ENCODE data around the gene EFCAB3.
"Not testable (repeated sequence)": the region's sequence is repeated elsewhere in the genome, so short reads cannot be mapped to it uniquely, and the experiment has no call there.

The EFCAB3 gene

DNA sequence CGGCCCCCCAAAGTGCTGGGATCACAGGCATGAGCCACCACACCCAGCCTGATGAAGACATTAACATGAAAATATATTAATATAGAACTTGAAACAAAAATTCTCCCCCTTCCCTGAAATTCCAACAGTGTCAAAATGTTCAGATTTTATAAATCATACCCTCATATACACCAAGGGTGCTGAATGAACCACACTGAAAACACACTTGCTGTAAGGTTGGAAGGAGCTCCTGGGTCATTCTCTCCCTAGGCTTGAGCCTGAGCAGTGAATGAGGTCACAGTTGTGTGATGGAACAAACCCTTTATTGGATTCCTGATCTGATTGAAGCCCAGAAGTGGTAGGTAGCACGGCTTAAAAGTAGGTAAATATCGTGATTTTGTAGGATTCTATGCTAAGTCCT lies at the start of gene EFCAB3:
Gene EFCAB3, plus strand, starts transcription at position 301 of the 400 bp plus-strand sequence. CDS start 2,427 bp downstream, outside the sequence.
- DNase-seq: no peak
- intact Hi-C loops (cut with DNase I): no loop called here

DNA sequence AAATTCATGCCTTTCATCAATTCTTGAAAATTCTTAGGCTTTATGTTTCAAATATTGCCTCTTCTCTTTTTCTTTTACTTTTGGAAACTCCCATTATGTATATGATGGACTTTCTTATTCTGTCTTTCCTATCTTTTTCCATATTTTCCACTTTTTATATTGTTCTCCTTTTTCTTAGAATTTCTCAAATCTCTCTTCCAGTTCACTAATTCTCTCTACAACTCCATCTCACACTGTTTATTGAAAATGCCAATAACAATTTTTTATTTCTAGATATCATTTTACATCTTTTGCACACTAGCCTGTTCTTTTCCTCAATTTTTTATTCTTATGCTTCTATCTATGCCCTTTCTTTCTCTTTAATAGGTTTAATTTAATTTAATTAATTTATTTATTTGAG lies 43.8 kb upstream of the EFCAB3 start:
- DNase-seq: no peak
- intact Hi-C loops (cut with DNase I): no loop called here

DNA sequence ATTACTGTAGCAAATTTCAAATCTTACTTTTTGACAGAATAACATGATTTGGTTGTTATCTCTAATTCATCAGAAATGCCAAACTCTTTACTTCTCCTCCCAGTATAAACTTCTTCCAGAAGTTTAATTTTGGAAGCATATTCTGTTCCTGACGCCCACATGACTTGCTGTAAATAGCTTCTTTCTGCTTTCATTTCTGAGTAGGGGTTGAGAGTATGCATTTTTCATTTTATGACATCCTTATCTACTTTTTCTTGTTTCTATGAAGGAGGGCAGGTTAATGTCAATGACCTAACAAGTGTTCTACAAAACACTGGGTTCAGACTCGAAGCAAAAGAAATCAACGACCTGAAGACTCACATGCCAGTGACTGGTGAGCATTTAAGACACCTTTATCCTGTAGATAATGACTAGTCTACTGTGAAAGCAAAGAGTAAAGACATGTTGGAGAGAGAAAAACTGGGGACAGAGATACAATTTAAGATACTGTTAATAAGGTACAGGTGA lies 36.5 kb upstream of the EFCAB3 start:
- peak in 7 of 42 donors; percentile 3 to 49 (median 16) for DNase-seq
- intact Hi-C loops (cut with DNase I): no loop called here

DNA sequence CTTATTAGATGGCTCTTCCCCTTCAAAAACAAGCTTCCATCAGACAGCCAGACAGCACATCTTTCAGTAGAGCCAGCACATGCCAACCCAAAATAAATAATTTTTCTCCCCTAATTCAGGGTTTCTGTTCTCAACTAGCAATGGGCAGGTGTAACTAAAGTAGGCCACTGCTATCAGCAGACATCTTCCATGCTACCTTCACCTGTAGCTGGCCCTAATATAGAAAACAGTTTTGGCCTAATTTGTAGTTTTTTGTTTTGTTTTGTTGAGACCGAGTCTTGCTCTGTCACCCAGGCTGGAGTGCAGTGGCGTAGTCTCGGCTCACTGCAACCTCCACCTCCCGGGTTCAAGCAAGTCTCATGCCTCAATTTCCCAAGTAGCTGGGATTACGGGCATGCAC lies 29.2 kb upstream of the EFCAB3 start:
- DNase-seq: no peak

DNA sequence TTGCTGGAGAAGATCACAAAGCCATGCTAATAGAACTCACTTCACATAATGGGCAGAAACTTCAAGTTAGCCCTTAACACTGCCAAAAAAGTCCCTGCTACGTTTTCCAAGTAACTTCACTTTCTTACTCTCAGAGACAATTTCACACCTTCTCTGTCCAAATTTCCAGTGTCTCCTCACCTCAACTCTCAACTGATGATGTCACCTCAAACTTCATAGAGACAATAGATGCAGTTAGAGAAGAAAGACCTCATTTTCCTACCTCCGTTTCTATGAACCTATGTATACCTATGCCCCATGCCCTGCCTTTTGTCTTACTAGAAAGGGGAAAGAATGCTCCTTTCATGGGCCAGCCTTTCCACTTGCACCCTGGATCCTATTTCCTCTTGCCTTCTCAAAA lies 14.2 kb upstream of the EFCAB3 start:
- no peak for DNase-seq
- intact Hi-C loops (cut with DNase I): no loop called here

More for the DNA sequence above, 29.2 kb upstream of the EFCAB3 start:
- intact Hi-C loops (cut with DNase I): no loop called here

DNA sequence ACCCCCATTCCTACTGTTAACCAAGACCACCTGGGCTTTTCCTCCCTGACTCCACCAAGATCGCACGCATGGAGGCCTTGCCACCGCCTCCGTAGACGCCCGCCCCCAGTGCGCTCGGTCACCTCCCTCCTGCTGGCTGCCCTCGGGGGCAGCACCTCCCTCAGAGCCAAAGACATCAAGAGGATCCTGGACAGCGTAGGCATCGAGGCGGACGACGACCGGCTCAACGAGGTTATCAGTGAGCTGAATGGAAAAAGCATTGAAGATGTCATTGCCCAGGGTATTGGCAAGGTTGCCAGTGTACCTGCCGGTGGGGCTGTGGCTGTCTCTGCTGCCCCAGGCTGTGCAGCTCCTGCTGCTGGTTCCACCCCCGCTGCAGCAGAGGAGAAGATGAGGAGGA lies 1.2 kb downstream of the EFCAB3 start:
- DNase-seq: no peak
- intact Hi-C loops (cut with DNase I): no loop called here

DNA sequence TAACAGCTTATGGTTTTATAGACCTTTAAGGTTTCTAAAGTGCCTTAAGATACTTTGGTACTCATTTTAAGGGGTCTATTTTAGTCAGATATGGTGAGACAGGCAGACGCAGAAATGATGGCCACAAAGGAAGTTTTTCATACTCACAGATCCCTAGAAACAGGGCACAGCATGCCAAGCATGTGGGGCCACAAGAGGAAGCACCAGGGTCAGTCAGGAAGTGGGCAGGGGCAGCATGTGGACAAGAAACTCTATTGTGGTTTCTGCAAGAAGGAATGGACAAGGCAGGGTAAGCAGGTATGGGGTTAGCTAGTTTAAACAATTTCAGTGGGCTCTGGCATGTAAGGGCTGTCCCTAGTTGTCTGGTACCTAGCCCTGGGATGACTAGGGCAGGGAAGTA lies 8.5 kb downstream of the EFCAB3 start:
- intact Hi-C loops (cut with DNase I): no loop called here
- DNase-seq: peak in 3 of 42 donors; percentile 8 to 14 (median 13)

DNA sequence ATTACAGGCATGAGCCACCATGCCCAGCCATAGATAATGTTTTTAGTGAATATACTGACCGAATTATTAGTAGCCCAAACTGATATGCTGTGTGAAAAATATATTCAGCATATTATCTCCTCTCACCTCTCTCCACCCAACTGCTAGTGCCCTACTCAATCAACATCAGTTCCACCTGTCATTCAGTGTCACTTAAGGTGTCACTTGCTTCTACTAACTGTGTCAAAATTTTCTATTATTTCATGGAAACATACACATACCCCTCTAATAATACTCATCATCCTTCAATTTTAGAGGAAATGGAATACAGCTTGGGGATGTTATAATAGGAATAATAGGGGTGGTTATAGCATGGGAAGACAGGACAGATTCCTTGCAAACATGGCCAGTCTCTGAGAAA lies 12.6 kb downstream of the EFCAB3 start:
- intact Hi-C loops (cut with DNase I): no loop called here
- DNase-seq: no peak

DNA sequence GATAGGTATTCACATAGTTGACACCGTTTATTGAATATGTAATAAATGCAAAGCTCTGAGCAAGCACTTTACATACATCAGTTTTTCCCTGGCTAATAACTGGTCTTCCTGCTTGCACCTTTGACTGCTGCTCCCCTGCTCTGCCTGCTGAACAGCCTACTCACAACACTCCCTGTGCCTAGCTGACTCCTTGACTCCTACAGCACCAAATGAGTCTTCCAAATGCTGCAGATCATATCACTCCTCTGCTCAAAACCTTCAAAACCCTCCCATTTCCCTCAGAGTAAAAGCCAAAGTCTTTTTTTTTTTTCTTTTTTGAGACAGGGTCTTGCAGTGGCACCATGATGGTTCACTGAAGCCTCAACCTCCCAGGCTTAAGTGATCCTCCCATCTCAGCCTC lies 18.5 kb downstream of the EFCAB3 start:
- intact Hi-C loops (cut with DNase I): no loop called here

DNA sequence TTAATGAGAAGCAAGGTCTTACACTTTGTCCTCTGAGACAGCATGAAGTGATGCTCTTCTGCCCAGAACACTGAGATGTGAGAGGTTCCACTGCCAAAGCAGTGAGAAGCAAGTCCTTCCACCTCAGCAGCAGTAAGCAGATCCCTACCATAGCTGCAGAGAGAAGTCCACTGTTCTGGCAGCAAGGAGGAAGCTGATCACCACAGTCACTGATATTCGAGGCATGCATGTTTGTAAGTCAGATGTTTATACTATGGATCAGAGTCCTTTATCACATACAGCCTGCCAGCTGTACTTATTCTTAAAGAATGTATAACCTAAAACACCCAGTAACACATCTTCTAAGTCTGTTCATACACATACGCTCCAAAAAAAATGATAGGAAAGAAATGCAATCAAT lies 25.1 kb downstream of the EFCAB3 start:
- intact Hi-C loops (cut with DNase I): no loop called here
- DNase-seq: no peak

More for the DNA sequence above, 18.5 kb downstream of the EFCAB3 start:
- peak in 12 of 42 donors; percentile 2 to 70 (median 18) for DNase-seq

DNA sequence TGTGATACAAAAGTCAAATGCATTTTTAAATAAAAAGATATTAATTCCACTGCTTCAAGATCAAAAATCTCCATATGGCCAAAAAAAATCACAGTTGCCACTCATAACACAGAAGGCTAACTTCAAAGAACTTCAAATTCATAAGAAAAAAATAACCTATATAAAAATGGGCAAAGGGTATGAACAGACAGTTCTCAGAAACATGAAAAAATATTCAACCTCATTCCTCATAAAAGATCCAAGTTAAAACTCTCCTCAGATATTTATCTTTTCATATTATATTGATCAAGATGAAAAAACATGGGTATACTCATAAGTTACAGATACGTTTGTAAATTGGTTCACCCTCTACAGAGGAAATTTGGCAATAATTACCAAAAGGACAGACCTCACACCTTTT lies 32.7 kb downstream of the EFCAB3 start:
- intact Hi-C loops (cut with DNase I); DNase-seq: not testable (repeated sequence)

DNA sequence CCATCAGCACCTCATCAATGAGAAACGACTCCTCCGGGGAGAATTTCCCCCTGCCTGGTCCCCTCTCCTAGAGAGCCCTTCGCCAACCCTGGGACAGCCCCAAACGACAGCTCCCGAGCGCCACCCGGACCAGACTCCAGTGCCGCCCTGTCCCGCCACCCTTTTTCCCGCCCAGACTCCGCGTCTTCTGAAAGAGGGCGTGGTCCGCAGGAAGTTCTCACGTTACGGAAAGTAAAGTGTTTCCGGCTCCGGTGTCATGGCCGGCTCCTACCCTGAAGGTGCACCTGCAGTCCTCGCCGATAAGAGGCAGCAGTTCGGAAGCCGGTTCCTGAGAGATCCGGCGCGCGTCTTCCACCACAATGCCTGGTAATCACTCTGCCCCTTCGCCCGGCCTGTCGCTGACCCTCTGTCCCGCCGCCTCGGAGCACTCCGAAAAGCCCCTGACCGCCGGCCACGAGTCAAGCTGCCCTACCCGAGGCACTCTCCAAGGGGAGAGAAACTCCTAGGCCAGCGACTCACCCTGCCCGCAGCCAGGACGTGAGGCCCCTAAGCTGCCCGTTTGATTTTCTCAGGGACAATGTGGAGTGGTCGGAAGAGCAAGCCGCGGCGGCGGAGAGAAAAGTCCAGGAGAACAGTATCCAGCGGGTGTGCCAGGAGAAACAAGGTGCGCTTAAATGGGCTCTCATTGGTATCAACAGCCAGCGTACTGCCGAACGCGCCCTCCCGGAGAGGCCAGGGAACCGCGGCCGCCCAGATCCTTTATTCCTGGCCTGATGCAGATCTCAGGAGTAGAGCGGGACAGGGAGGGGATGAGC lies 43.5 kb downstream of the EFCAB3 start, which contains the start of gene METTL2A:
Gene METTL2A, plus strand, starts transcription at position 251 of the 815 bp plus-strand sequence. Its CDS starts 6 bp downstream, at position 257.
- DNase-seq: peak; percentile 74 to 95 (median 88)
- intact Hi-C loops (cut with DNase I): not testable (repeated sequence)

DNA sequence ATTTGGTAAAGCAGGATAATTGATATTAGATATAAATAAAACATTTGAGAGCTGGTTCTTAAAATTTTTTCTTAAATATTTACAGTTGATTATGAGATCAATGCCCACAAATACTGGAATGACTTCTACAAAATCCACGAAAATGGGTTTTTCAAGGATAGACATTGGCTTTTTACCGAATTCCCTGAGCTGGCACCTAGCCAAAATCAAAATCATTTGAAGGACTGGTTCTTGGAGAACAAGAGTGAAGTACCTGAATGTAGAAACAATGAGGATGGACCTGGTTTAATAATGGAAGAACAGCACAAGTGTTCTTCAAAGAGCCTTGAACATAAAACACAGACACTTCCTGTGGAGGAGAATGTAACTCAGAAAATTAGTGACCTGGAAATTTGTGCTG lies 45.9 kb downstream of the EFCAB3 start:
- DNase-seq; intact Hi-C loops (cut with DNase I): not testable (repeated sequence)

DNA sequence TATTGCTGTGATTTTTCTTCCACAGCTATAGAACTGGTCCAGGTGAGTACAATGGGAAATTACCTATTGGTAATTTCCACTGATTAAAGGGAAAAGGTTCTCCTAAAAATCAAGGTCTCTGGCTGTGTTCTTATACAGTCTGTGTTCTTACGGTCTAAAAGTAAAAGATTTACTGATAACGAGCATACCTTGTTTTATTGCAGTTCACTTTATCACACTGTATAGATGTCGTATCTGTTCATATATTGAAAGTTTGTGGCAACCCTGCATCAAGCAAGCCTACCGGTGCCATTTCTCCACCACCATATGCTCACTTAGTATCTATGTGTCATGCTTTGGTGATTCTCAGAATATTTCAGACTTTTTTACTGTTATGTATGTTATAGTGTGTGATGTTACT lies 54.9 kb downstream of the EFCAB3 start:
- DNase-seq; intact Hi-C loops (cut with DNase I): not testable (repeated sequence)

DNA sequence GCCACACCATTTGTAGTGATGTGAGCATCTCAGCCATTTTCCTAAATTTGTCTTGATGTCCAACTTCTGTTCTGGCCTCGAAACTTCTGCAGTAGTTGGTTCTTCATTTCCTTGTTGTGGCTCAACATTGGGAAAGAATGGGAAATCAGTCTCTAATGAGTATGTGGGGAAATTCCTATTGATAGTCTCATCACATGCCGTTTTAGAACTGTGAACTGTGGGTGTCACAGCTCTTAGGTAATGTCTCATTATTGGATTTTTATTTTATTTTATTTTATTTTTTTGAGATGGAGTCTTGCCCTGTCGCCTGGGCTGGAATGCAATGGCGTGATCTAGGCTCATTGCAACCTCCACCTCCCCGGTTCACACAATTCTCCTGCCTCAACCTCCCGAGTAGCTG lies 60.8 kb downstream of the EFCAB3 start:
- DNase-seq; intact Hi-C loops (cut with DNase I): not testable (repeated sequence)

DNA sequence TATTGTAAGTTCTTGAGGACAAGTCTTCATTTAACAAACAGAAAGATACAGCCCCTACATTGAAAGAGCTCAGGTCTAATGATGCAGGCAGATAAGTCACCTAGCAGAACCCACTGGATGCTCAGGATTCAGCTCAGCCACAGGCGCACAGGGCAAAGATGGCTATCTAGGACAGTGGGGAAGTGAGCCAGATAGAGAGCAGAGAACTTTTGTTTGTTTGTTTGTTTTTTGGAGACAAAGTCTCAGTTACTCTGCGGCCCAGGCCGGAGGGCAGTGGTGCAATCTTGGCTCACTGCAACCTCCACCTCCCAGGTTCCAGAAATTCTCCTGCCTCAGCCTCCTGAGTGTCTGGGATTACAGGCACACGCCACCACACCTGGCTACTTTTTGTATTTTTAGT lies 63.7 kb downstream of the EFCAB3 start:
- intact Hi-C loops (cut with DNase I): no loop called here
- no peak for DNase-seq

DNA sequence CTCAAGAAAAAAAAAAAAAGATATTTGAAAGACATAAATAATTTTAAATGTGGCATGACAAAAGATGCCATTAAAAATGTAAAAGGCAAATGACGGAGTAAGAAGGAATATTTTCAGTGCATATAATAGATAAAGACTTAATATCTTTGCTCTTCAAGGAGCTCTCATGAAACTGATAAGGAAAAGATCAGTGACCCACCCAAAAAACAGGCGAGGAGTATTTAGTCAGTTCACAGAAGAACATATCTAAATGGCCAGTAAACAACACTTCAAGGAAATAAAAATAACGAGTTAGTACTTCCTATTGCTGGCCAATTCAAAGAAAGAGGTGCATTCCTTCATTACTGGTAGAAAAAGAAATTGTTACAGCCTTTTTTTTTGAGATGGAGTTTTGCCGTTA lies 65.4 kb downstream of the EFCAB3 start:
- DNase-seq; intact Hi-C loops (cut with DNase I): not testable (repeated sequence)

DNA sequence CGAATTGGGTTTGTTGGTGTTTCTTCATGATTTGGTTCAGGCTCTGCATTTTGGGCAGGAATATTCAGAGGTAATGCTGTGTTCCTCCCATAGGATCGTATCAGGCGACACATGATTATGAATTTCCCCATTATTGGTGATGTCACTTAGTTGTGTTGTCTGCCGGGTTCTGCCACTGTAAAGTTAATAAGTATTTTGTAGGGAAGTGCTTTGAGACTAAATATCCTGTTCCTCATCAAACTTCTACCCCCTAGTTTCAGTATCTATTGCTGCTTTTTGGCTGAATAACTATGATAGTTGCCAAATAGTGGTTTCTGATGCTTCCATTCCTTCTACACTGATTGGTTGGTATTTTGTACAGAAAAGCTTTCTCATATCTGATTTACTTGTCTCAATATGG lies 71.8 kb downstream of the EFCAB3 start:
- intact Hi-C loops (cut with DNase I); DNase-seq: not testable (repeated sequence)

DNA sequence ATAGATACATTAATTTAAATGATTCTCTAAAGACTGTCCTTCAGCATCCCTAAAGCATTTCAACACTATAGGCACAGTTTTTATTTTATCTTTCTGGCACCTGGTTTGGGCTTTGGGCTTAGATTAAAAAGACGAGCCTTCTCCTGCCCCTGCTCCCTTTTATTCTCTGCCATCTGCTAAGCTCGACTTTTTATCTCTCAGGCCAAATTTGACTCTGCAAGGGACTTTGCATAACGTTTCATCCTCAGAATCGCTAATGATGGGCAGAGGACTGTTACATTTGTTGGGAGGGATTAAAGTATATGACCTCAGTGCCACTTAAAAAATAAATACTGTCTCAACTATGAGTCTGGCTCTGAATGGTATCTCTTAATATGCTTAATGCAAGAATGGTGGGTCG lies 72.7 kb downstream of the EFCAB3 start:
- DNase-seq; intact Hi-C loops (cut with DNase I): not testable (repeated sequence)

DNA sequence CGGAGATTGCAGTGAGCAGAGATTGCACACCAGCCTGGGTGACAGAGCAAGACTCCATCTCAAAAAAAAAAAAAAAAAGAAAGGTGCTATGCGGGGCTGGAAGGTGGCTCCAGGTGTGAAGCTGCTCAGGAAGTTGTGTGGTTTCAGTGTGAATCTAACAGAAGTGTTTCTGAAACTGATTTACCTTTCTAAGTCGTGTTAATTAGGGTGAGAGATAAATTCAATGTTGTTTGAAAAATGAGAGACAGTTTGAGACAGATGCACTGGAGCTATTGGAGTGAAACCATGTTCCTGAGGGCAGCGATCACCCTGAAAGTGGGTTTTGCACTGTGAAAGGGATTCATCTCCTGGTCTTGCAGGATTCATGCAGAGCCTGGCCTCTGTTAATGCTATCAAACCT lies 73.3 kb downstream of the EFCAB3 start:
- intact Hi-C loops (cut with DNase I); DNase-seq: not testable (repeated sequence)

DNA sequence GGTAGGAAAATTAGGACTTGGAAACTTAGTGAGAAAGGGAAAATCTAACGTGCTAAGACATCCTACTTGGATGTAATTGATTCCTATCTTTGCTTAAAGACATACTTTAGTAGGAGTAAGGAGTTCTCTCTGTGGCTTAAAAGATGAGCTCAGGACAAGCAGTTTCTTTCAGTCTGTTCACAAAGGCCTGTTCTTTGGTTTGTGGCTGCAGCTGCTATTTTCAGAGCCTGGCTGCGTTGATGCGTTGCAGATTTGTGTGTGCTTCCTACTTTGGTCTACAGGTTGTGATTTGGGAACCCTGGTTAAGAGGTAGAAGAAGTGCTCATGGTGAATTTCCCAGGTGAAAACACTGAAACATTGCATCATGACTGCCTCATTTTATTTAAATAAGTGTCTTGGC lies 73.8 kb downstream of the EFCAB3 start:
- intact Hi-C loops (cut with DNase I): not testable (repeated sequence)

More for the DNA sequence above, 73.8 kb downstream of the EFCAB3 start:
- DNase-seq: peak in 4 of 42 donors; percentile 9 to 22 (median 16)

Data from head of caudate nucleus (tissue), 42 donors.